GM23338 (cell line): Measurements from ENCODE around the gene CHST15. TPM values are rescaled to one million over a fixed set of nuclear protein-coding genes. Genes with fewer than 3 reads are reported as not detected.

ENCODE experiments used
- ATAC-seq: fragments of 200-7000 bp; cut with Tn5 transposase; 3 replicates; pipeline ENCODE4 v1.9.1; 2020
- DNase-seq: peaks from one replicate; pipeline ENCODE4 v3.0.0-alpha.2; 2015; ENCODE audit warnings: low spot score
- H2AFZ ChIP-seq: fragments of 200-600 bp; sonication (generic); 2 replicates; pipeline ENCODE4 v1.8.0; 2016; ENCODE audit warnings: antibody characterized with exemption, mild to moderate bottlenecking, moderate library complexity
- H3F3A ChIP-seq: fragments of 200-600 bp; sonication (generic); replicated peaks from 2 replicates; pipeline ENCODE4 v1.8.0; 2017; ENCODE audit warnings: antibody characterized with exemption, mixed run types, low read depth
- H3K27ac ChIP-seq: fragments of 200-600 bp; sonication (generic); 2 replicates; pipeline ENCODE4 v1.6.1; 2016; ENCODE audit warnings: low read depth
- H3K27me3 ChIP-seq: fragments of 200-600 bp; sonication (generic); 2 replicates; pipeline ENCODE4 v1.8.0; 2016; ENCODE audit warnings: mild to moderate bottlenecking, mixed run types, moderate library complexity; ENCODE audit not compliant: insufficient read depth
- H3K36me3 ChIP-seq: fragments of 200-600 bp; sonication (generic); 2 replicates; pipeline ENCODE4 v1.8.0; 2016; ENCODE audit warnings: mild to moderate bottlenecking; ENCODE audit not compliant: insufficient read depth
- H3K4me1 ChIP-seq: fragments of 200-600 bp; sonication (generic); 2 replicates; pipeline ENCODE4 v1.8.0; 2016; ENCODE audit warnings: mild to moderate bottlenecking, moderate library complexity; ENCODE audit not compliant: insufficient read depth
- H3K4me2 ChIP-seq: fragments of 200-600 bp; sonication (generic); 2 replicates; pipeline ENCODE4 v1.7.1; 2017; ENCODE audit warnings: mixed run types
- H3K4me3 ChIP-seq: fragments of 200-600 bp; sonication (generic); 2 replicates; pipeline ENCODE4 v1.6.1; 2016; ENCODE audit warnings: mixed run types
- H3K79me2 ChIP-seq: fragments of 200-600 bp; sonication (generic); replicated peaks from 2 replicates; pipeline ENCODE4 v1.8.0; 2017; ENCODE audit warnings: mild to moderate bottlenecking; ENCODE audit not compliant: insufficient read depth
- H3K9me2 ChIP-seq: fragments of 200-600 bp; sonication (generic); 2 replicates; pipeline ENCODE4 v1.8.0; 2017; ENCODE audit not compliant: insufficient read depth
- H4K20me1 ChIP-seq: fragments of 200-600 bp; sonication (generic); replicated peaks from 2 replicates; pipeline ENCODE4 v1.8.0; 2017; ENCODE audit warnings: mild to moderate bottlenecking; ENCODE audit not compliant: insufficient read depth
- H3K27ac Mint-ChIP-seq: 2 replicates; pipeline ENCODE4 v1.8.0; 2020; ENCODE audit warnings: inconsistent platforms, mild to moderate bottlenecking, moderate library complexity, mixed read lengths
- H3K27me3 Mint-ChIP-seq: 3 replicates; pipeline ENCODE4 v1.8.0; 2022; ENCODE audit warnings: low read depth, mild to moderate bottlenecking, moderate library complexity, mixed read lengths, inconsistent platforms; ENCODE audit not compliant: insufficient read depth, poor library complexity
- H3K36me3 Mint-ChIP-seq: 3 replicates; pipeline ENCODE4 v1.8.0; 2021; ENCODE audit warnings: low read depth, mild to moderate bottlenecking, inconsistent platforms, moderate library complexity, mixed read lengths
- H3K4me1 Mint-ChIP-seq: 3 replicates; pipeline ENCODE4 v1.8.0; 2020; ENCODE audit warnings: mild to moderate bottlenecking, inconsistent platforms, mixed read lengths
- H3K4me3 Mint-ChIP-seq: 3 replicates; pipeline ENCODE4 v1.8.0; 2021; ENCODE audit warnings: moderate library complexity, mild to moderate bottlenecking, inconsistent platforms, mixed read lengths
- H3K9me3 Mint-ChIP-seq: 3 replicates; pipeline ENCODE4 v1.8.0; 2020; ENCODE audit warnings: moderate library complexity, mild to moderate bottlenecking, inconsistent platforms, mixed read lengths
- CREB1 ChIP-seq: fragments of 250-450 bp; sonication (Bioruptor Pico); IDR thresholded peaks from 2 replicates; pipeline ENCODE4 v1.5.0; 2020; ENCODE audit warnings: low read depth, mild to moderate bottlenecking, moderate library complexity
- EZH2 ChIP-seq: fragments of 200-600 bp; sonication (generic); IDR thresholded peaks from one replicate; pipeline ENCODE4 v1.8.0; 2017; ENCODE audit warnings: antibody characterized with exemption, mild to moderate bottlenecking, low read depth; ENCODE audit not compliant: unreplicated experiment
- EZH2phosphoT487 ChIP-seq: fragments of 200-600 bp; sonication (generic); IDR thresholded peaks from one replicate; pipeline ENCODE4 v1.8.1; 2018; ENCODE audit warnings: antibody characterized with exemption; ENCODE audit not compliant: unreplicated experiment
- JUNB ChIP-seq: IDR thresholded peaks from one replicate; pipeline ENCODE4 v1.6.1; 2016; ENCODE audit warnings: antibody characterized with exemption; ENCODE audit not compliant: unreplicated experiment
- NANOG ChIP-seq: IDR thresholded peaks from 2 replicates; pipeline ENCODE4 v1.6.1; 2016; ENCODE audit warnings: antibody characterized with exemption, borderline replicate concordance
- POLR2AphosphoS5 ChIP-seq: IDR thresholded peaks from 2 replicates; pipeline ENCODE4 v1.6.1; 2016; ENCODE audit warnings: antibody characterized with exemption, low read depth
- STAT1 ChIP-seq: IDR thresholded peaks from one replicate; pipeline ENCODE4 v1.6.1; 2016; ENCODE audit warnings: antibody characterized with exemption; ENCODE audit not compliant: unreplicated experiment
- ZNF114 ChIP-seq: fragments of 250-450 bp; sonication (Bioruptor Pico); IDR thresholded peaks from 2 replicates; pipeline ENCODE4 v1.5.0; 2020; ENCODE audit warnings: mild to moderate bottlenecking, moderate library complexity
- ZNF331 ChIP-seq: fragments of 250-450 bp; sonication (Bioruptor Pico); IDR thresholded peaks from 2 replicates; pipeline ENCODE4 v1.5.0; 2020; ENCODE audit warnings: low read depth, mild to moderate bottlenecking, moderate library complexity
- polyA plus RNA-seq: library from polyadenylated mRNA; unstranded; fragments of >200 nt; fragmentation: Nextera tagmentation; extraction: Ambion mirVana; gene quantifications from 2 replicates; pipeline ENCODE4 v1.2.1, GENCODE V29; 2016
- total RNA-seq: library from RNA; depleted of rRNA; stranded (reverse); fragments of >200 nt; shearing (Covaris generic); gene quantifications from 2 replicates; pipeline ENCODE4 v1.2.3, GENCODE V29; 2014
- TF ChIP-seq, protein P1 (sequence below): IDR thresholded peaks from 2 replicates; pipeline ENCODE4 v1.6.1; 2016; ENCODE audit warnings: antibody characterized with exemption
- TF ChIP-seq, protein P2 (sequence below): IDR thresholded peaks from one replicate; pipeline ENCODE4 v1.6.1; 2018; ENCODE audit warnings: antibody characterized with exemption; ENCODE audit not compliant: unreplicated experiment
- TF ChIP-seq, protein P3 (sequence below): fragments of 250-450 bp; sonication (Bioruptor Pico); IDR thresholded peaks from 2 replicates; pipeline ENCODE4 v1.5.0; 2020; ENCODE audit warnings: mild to moderate bottlenecking, moderate library complexity
- TF ChIP-seq, protein P4 (sequence below), 2 experiments: fragments of 200-600 bp in 1 of 2; sonication (generic) in 1 of 2; conservative IDR thresholded peaks; 2 replicates each; pipeline versions ENCODE4 v1.5.1 to v1.6.1; 2016 to 2017; ENCODE audit warnings: antibody characterized with exemption in 2 of 2, low read depth in 2 of 2, mild to moderate bottlenecking in 2 of 2, moderate library complexity in 1 of 2

CHST15 gene
- total and polyA plus RNA-seq, 2 experiments from 2014 or later = 2.6 to 11.2 TPM

DNA sequence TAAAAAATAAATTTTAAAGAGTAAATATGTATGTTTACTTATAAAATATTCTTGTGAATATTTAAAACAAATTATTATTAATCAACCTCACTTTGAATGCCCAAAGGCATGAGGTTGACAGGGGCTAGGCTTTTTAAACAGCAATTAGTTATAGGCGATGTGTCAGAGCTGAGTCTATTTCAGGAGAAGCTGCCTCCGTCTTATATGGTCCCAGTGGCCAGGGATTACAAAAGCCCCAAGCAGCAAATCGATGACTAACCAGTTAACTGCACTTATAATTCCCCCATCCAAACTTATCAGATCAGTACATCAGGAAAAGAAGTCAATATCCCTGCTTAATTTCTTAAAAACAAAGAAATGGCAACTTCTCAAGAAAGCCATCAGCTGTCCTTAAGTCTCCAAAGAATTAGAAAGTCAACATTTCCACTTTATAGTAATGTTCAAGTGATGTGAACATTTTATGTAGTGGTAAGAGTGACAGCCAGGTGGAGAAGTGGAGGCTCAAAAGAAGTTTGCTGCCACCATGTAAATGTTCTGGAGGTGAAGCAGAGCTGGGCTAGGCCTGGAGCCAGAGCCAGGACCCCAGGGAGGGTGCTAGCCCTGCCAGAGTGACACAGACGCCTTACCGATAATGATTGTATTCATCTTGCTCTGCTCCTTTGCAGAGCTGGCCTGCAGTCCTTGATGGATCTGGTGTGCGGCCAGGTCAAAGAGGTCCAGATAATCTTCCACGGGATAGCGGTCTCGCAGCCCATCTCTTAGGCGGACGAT, 51.5 kb downstream of the CHST15 start:
- peaks cover 10% of the 10 kb centered on the region; the same call in 1 of the 3 replicates for H3K4me1 Mint-ChIP-seq
- no peaks in the 10 kb centered on the region for H4K20me1 ChIP-seq
- H3K36me3 Mint-ChIP-seq = peaks cover 8% of the 10 kb centered on the region
- no peaks in the 10 kb centered on the region; the same call in 1 of the 2 replicates for H3K79me2 ChIP-seq
- H3K27ac Mint-ChIP-seq = no peak overlapping the region
- no peak overlapping the region for H3K4me3 Mint-ChIP-seq
- ATAC-seq = no peak
- H3K9me2 ChIP-seq = no peaks in the 10 kb centered on the region
- H2AFZ ChIP-seq = no peak overlapping the region
- H3K4me1 ChIP-seq = no peaks in the 10 kb centered on the region
- H3K4me2 ChIP-seq = no peak overlapping the region
- H3K27me3 Mint-ChIP-seq = peaks cover 9% of the 10 kb centered on the region
- H3K4me3 ChIP-seq = no peak overlapping the region
- H3K9me3 Mint-ChIP-seq = peaks cover 2% of the 10 kb centered on the region; the same call in 2 of the 3 replicates
- no peak for TF ChIP-seq EZH2
- no peak for TF ChIP-seq STAT1
- no peak for TF ChIP-seq ZNF114 (CRISPR knock-in tag)
- TF ChIP-seq, protein P1, sequence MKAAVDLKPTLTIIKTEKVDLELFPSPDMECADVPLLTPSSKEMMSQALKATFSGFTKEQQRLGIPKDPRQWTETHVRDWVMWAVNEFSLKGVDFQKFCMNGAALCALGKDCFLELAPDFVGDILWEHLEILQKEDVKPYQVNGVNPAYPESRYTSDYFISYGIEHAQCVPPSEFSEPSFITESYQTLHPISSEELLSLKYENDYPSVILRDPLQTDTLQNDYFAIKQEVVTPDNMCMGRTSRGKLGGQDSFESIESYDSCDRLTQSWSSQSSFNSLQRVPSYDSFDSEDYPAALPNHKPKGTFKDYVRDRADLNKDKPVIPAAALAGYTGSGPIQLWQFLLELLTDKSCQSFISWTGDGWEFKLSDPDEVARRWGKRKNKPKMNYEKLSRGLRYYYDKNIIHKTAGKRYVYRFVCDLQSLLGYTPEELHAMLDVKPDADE = no peak
- TF ChIP-seq CREB1 = no peak
- TF ChIP-seq POLR2AphosphoS5 = no peak
- no peak for TF ChIP-seq NANOG
- TF ChIP-seq ZNF331 (CRISPR knock-in tag) = no peak
- no peak for TF ChIP-seq JUNB
- TF ChIP-seq, protein P2, sequence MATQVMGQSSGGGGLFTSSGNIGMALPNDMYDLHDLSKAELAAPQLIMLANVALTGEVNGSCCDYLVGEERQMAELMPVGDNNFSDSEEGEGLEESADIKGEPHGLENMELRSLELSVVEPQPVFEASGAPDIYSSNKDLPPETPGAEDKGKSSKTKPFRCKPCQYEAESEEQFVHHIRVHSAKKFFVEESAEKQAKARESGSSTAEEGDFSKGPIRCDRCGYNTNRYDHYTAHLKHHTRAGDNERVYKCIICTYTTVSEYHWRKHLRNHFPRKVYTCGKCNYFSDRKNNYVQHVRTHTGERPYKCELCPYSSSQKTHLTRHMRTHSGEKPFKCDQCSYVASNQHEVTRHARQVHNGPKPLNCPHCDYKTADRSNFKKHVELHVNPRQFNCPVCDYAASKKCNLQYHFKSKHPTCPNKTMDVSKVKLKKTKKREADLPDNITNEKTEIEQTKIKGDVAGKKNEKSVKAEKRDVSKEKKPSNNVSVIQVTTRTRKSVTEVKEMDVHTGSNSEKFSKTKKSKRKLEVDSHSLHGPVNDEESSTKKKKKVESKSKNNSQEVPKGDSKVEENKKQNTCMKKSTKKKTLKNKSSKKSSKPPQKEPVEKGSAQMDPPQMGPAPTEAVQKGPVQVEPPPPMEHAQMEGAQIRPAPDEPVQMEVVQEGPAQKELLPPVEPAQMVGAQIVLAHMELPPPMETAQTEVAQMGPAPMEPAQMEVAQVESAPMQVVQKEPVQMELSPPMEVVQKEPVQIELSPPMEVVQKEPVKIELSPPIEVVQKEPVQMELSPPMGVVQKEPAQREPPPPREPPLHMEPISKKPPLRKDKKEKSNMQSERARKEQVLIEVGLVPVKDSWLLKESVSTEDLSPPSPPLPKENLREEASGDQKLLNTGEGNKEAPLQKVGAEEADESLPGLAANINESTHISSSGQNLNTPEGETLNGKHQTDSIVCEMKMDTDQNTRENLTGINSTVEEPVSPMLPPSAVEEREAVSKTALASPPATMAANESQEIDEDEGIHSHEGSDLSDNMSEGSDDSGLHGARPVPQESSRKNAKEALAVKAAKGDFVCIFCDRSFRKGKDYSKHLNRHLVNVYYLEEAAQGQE = no peak
- TF ChIP-seq EZH2phosphoT487 = no peak
- TF ChIP-seq, protein P3, sequence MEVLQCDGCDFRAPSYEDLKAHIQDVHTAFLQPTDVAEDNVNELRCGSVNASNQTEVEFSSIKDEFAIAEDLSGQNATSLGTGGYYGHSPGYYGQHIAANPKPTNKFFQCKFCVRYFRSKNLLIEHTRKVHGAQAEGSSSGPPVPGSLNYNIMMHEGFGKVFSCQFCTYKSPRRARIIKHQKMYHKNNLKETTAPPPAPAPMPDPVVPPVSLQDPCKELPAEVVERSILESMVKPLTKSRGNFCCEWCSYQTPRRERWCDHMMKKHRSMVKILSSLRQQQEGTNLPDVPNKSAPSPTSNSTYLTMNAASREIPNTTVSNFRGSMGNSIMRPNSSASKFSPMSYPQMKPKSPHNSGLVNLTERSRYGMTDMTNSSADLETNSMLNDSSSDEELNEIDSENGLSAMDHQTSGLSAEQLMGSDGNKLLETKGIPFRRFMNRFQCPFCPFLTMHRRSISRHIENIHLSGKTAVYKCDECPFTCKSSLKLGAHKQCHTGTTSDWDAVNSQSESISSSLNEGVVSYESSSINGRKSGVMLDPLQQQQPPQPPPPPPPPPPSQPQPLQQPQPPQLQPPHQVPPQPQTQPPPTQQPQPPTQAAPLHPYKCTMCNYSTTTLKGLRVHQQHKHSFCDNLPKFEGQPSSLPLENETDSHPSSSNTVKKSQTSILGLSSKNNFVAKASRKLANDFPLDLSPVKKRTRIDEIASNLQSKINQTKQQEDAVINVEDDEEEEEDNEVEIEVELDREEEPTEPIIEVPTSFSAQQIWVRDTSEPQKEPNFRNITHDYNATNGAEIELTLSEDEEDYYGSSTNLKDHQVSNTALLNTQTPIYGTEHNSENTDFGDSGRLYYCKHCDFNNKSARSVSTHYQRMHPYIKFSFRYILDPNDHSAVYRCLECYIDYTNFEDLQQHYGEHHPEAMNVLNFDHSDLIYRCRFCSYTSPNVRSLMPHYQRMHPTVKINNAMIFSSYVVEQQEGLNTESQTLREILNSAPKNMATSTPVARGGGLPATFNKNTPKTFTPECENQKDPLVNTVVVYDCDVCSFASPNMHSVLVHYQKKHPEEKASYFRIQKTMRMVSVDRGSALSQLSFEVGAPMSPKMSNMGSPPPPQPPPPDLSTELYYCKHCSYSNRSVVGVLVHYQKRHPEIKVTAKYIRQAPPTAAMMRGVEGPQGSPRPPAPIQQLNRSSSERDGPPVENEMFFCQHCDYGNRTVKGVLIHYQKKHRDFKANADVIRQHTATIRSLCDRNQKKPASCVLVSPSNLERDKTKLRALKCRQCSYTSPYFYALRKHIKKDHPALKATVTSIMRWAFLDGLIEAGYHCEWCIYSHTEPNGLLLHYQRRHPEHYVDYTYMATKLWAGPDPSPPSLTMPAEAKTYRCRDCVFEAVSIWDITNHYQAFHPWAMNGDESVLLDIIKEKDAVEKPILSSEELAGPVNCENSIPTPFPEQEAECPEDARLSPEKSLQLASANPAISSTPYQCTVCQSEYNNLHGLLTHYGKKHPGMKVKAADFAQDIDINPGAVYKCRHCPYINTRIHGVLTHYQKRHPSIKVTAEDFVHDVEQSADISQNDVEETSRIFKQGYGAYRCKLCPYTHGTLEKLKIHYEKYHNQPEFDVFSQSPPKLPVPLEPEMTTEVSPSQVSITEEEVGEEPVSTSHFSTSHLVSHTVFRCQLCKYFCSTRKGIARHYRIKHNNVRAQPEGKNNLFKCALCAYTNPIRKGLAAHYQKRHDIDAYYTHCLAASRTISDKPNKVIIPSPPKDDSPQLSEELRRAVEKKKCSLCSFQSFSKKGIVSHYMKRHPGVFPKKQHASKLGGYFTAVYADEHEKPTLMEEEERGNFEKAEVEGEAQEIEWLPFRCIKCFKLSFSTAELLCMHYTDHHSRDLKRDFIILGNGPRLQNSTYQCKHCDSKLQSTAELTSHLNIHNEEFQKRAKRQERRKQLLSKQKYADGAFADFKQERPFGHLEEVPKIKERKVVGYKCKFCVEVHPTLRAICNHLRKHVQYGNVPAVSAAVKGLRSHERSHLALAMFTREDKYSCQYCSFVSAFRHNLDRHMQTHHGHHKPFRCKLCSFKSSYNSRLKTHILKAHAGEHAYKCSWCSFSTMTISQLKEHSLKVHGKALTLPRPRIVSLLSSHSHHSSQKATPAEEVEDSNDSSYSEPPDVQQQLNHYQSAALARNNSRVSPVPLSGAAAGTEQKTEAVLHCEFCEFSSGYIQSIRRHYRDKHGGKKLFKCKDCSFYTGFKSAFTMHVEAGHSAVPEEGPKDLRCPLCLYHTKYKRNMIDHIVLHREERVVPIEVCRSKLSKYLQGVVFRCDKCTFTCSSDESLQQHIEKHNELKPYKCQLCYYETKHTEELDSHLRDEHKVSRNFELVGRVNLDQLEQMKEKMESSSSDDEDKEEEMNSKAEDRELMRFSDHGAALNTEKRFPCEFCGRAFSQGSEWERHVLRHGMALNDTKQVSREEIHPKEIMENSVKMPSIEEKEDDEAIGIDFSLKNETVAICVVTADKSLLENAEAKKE = no peak
- TF ChIP-seq, protein P4, sequence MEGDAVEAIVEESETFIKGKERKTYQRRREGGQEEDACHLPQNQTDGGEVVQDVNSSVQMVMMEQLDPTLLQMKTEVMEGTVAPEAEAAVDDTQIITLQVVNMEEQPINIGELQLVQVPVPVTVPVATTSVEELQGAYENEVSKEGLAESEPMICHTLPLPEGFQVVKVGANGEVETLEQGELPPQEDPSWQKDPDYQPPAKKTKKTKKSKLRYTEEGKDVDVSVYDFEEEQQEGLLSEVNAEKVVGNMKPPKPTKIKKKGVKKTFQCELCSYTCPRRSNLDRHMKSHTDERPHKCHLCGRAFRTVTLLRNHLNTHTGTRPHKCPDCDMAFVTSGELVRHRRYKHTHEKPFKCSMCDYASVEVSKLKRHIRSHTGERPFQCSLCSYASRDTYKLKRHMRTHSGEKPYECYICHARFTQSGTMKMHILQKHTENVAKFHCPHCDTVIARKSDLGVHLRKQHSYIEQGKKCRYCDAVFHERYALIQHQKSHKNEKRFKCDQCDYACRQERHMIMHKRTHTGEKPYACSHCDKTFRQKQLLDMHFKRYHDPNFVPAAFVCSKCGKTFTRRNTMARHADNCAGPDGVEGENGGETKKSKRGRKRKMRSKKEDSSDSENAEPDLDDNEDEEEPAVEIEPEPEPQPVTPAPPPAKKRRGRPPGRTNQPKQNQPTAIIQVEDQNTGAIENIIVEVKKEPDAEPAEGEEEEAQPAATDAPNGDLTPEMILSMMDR (conservative IDR thresholded peaks at IDR 0.05; ENCODE audit: low read depth in 2 of 2) = no peak
- H3F3A ChIP-seq = no peaks in the 10 kb centered on the region
- no peak overlapping the region for H3K27ac ChIP-seq
- no peaks in the 10 kb centered on the region for H3K36me3 ChIP-seq
- DNase-seq = no peak
- no peaks in the 10 kb centered on the region for H3K27me3 ChIP-seq
